CD4-positive, alpha-beta T cell (primary cell): ENCODE results near the gene ADCY4. TPM values are rescaled to one million over a fixed set of nuclear protein-coding genes. Genes with fewer than 3 reads are reported as not detected.

Experiments used
- ATAC-seq: fragments of 200-7000 bp; cut with Tn5 transposase; one replicate; pipeline ENCODE4 v1.10.0; 2022; ENCODE audit warnings: mild to moderate bottlenecking; ENCODE audit not compliant: poor library complexity
- CTCF ChIA-PET: fragments of 350-600 bp; sonication (Branson Sonifier 250); formaldehyde crosslinking; loops from one replicate; lab custom pipeline; 2021; ENCODE audit warnings: antibody characterized with exemption, inconsistent platforms; lab: Charles Lee
- POLR2A ChIA-PET: fragments of 350-600 bp; sonication (Branson Sonifier 250); formaldehyde crosslinking; loops from one replicate; lab custom pipeline; 2021; ENCODE audit warnings: antibody characterized with exemption, inconsistent platforms; lab: Charles Lee
- DNase-seq, 14 experiments: peaks; one replicate each; pipeline ENCODE4 v3.0.0-alpha.2; 2013 to 2020; ENCODE audit warnings: mixed read lengths in 2 of 14
- H3K27ac ChIP-seq, 2 donors: one replicate each; pipeline versions ENCODE4 v1.5.1 to v1.7.0; 2013; ENCODE audit warnings: low read length in 2 of 2, low read depth in 1 of 2, mild to moderate bottlenecking in 1 of 2
- H3K27me3 ChIP-seq, 2 experiments: 1 replicate in 1 of 2; 2 replicates in 1 of 2; pipeline versions ENCODE4 v1.6.1 to v1.7.0; 2013; ENCODE audit warnings: low read length in 2 of 2, control low read depth in 1 of 2, mild to moderate bottlenecking in 1 of 2, moderate library complexity in 1 of 2; ENCODE audit not compliant: insufficient read depth in 2 of 2, control insufficient read depth in 1 of 2
- H3K36me3 ChIP-seq: one replicate; pipeline ENCODE4 v1.6.1; 2013; ENCODE audit warnings: low read length, control low read depth; ENCODE audit not compliant: insufficient read depth
- H3K4me1 ChIP-seq: one replicate; pipeline ENCODE4 v1.6.1; 2013; ENCODE audit warnings: low read length, control low read depth; ENCODE audit not compliant: insufficient read depth
- H3K4me3 ChIP-seq: one replicate; pipeline ENCODE4 v1.5.1; 2013; ENCODE audit warnings: mild to moderate bottlenecking, low read length, moderate library complexity
- H3K9me3 ChIP-seq, 2 experiments: 1 replicate in 1 of 2; 2 replicates in 1 of 2; pipeline versions ENCODE4 v1.6.1 to v1.7.0; 2013; ENCODE audit warnings: low read length in 2 of 2, mild to moderate bottlenecking in 2 of 2, control low read depth in 1 of 2, moderate library complexity in 1 of 2; ENCODE audit not compliant: control insufficient read depth in 1 of 2, insufficient read depth in 1 of 2
- H3K27ac Mint-ChIP-seq: one replicate; pipeline ENCODE4 v1.8.0; 2020; ENCODE audit warnings: mixed read lengths
- H3K27me3 Mint-ChIP-seq: one replicate; pipeline ENCODE4 v1.8.0; 2021; ENCODE audit warnings: mixed read lengths
- H3K36me3 Mint-ChIP-seq: one replicate; pipeline ENCODE4 v1.8.0; 2021; ENCODE audit warnings: low read depth, mixed read lengths
- H3K4me1 Mint-ChIP-seq: one replicate; pipeline ENCODE4 v1.8.0; 2021; ENCODE audit warnings: low read depth, mixed read lengths
- H3K4me3 Mint-ChIP-seq: one replicate; pipeline ENCODE4 v1.8.0; 2020; ENCODE audit warnings: mild to moderate bottlenecking, mixed read lengths
- H3K9me3 Mint-ChIP-seq: one replicate; pipeline ENCODE4 v1.8.0; 2020; ENCODE audit warnings: mixed read lengths
- CTCF ChIP-seq: fragments of 200-600 bp; IDR thresholded peaks from one replicate; pipeline ENCODE4 v1.8.0; 2022; ENCODE audit warnings: antibody characterized with exemption, mild to moderate bottlenecking
- intact Hi-C, 2 experiments: fragments of 100-400 bp; cut with DNase I in 1 of 2; cut with micrococcal nuclease in 1 of 2; formaldehyde crosslinking; loops; one replicate each; pipeline versions ENCODE4 v1.15.1 to v1.9.0; 2023 to 2025; cut with DNase I, micrococcal nuclease
- total RNA-seq, 174 experiments: library from RNA in 2 of 174; stranded (reverse) in 2 of 174; gene quantifications; one replicate each; pipeline ENCODE4 v1.2.3 and lab custom pipeline; 2021 to 2026

Gene ADCY4
- total RNA-seq, 2 experiments from 2014 or later: 4.7 to 5.9 TPM

GRCh38 chr14:24310265-24310645 lies 24.6 kb downstream of the ADCY4 start:
- peaks cover 73% of the 10 kb centered on the region for H3K4me1 ChIP-seq
- Mint-ChIP-seq H3K36me3 (peaks cover 35% of the 10 kb centered on the region), H3K27me3 (no peaks in the 10 kb centered on the region), H3K9me3 (no peaks in the 10 kb centered on the region), H3K4me1 (peaks cover 73% of the 10 kb centered on the region), H3K4me3 (peak overlapping the region; percentile 87), H3K27ac (peak overlapping the region; percentile 76)
- no peaks in the 10 kb centered on the region for H3K9me3 ChIP-seq
- ChIA-PET POLR2A (interaction anchor here (0.6 to 5.5 kb wide), 12 partner anchors 11 to 204 kb away, joined by 3 to 52 read pairs (median 10); partner anchors contain the start of genes CBLN3, CHMP4A, DCAF11 and DHRS1), CTCF (interaction anchor here (1.4 to 4.9 kb wide), 9 partner anchors 11 to 123 kb away, joined by 3 to 67 read pairs (median 8); partner anchors contain the start of genes DHRS1, KHNYN, NOP9 and RABGGTA)
- H3K27ac ChIP-seq: peak overlapping the region; percentile 59 to 66
- no peak for ATAC-seq
- no peaks in the 10 kb centered on the region for H3K27me3 ChIP-seq
- H3K36me3 ChIP-seq: peaks cover 32% of the 10 kb centered on the region
- TF ChIP-seq CTCF: no peak
- H3K4me3 ChIP-seq: peak overlapping the region; percentile 65
- intact Hi-C loops: loop anchor here (2.0 to 5.0 kb wide), 3 partner anchors 21 to 38 kb away; partner anchors contain the start of gene RABGGTA (in 1 of the 2)
- DNase-seq: no peak

- Mint-ChIP-seq H3K4me1 (peaks cover 68% of the 10 kb centered on the region), H3K36me3 (peaks cover 41% of the 10 kb centered on the region), H3K4me3 (peak within 1 kb of the TSS; percentile 87), H3K27ac (peak within 1 kb of the TSS; percentile 76), H3K27me3 (no peaks in the 10 kb centered on the region), H3K9me3 (no peaks in the 10 kb centered on the region)
- no peaks in the 10 kb centered on the region for H3K9me3 ChIP-seq
- ChIA-PET POLR2A (interaction anchor here (0.7 to 5.5 kb wide), 12 partner anchors 10 to 204 kb away, joined by 3 to 52 read pairs (median 12); partner anchors contain the start of genes CBLN3, CHMP4A, DCAF11 and DHRS1), CTCF (interaction anchor here (1.4 to 4.9 kb wide), 11 partner anchors 9 to 123 kb away, joined by 3 to 67 read pairs (median 8); partner anchors contain the start of genes DHRS1, KHNYN, NOP9 and RABGGTA)
- H3K27ac ChIP-seq: peak within 1 kb of the TSS; percentile 59 to 66
- H3K27me3 ChIP-seq: no peaks in the 10 kb centered on the region
- intact Hi-C loops: loop anchor here (2.0 to 5.0 kb wide), 3 partner anchors 21 to 37 kb away; partner anchors contain the start of gene RABGGTA (in 1 of the 2)
- ATAC-seq (no peak), DNase-seq (no peak)
- TF ChIP-seq CTCF: no peak
- peaks cover 34% of the 10 kb centered on the region for H3K36me3 ChIP-seq
- peaks cover 68% of the 10 kb centered on the region for H3K4me1 ChIP-seq
- H3K4me3 ChIP-seq: peak within 1 kb of the TSS; percentile 65
These were observed 25.2 kb downstream of the ADCY4 start, which contains the start of gene LTB4R2 for GRCh38 chr14:24309538-24310264. Gene LTB4R2 (plus strand): TSS chr14:24310140. CDS start chr14:24310665, 525 bp downstream.

GRCh38 chr14:24308342-24309124 lies 26.3 kb downstream of the ADCY4 start:
- POLR2A ChIA-PET: interaction anchor here (0.7 to 5.5 kb wide), 14 partner anchors 9 to 250 kb away, joined by 3 to 52 read pairs (median 4); partner anchors contain the start of genes CBLN3, DCAF11, DHRS1 and IPO4
- CTCF ChIA-PET: interaction anchor here (0.7 to 4.9 kb wide), 22 partner anchors 9 to 165 kb away, joined by 3 to 67 read pairs (median 4); partner anchors contain the start of genes CHMP4A, DHRS1, MDP1 and NOP9
- no peaks in the 10 kb centered on the region for H3K9me3 ChIP-seq
- Mint-ChIP-seq H3K27me3 (no peaks in the 10 kb centered on the region), H3K36me3 (peaks cover 52% of the 10 kb centered on the region), H3K27ac (peak overlapping the region; percentile 76), H3K4me3 (peak overlapping the region; percentile 54), H3K9me3 (no peaks in the 10 kb centered on the region), H3K4me1 (peaks cover 56% of the 10 kb centered on the region)
- no peak for DNase-seq
- no peak overlapping the region for H3K4me3 ChIP-seq
- H3K36me3 ChIP-seq: peaks cover 46% of the 10 kb centered on the region
- peaks cover 56% of the 10 kb centered on the region for H3K4me1 ChIP-seq
- TF ChIP-seq CTCF: peak; percentile 14
- H3K27ac ChIP-seq: no peak overlapping the region
- no peaks in the 10 kb centered on the region for H3K27me3 ChIP-seq
- no peak for ATAC-seq
- intact Hi-C loops: no loop called here
